ENCODE results near the gene CFAP54.

The CFAP54 gene

DNA sequence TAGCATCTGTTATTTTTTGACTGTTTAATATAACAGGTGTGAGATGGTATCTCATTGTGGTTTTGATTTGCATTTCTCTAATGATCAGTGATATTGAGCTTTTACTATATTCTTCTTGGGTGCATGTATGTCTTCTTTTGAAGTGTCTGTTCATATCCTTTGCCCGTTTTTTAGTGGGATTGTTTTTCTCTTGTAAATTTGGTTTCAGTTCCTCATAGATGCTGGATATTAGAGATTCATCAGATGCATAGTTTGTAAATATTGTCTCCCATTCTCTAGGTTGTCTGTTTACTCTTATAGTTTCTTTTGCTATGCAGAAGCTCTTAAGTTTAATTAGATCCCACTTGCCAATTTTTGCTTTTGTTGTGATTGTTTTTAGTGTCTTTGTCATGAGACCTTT lies 368.8 kb downstream of the CFAP54 start:
- no peak for FAIRE-seq

DNA sequence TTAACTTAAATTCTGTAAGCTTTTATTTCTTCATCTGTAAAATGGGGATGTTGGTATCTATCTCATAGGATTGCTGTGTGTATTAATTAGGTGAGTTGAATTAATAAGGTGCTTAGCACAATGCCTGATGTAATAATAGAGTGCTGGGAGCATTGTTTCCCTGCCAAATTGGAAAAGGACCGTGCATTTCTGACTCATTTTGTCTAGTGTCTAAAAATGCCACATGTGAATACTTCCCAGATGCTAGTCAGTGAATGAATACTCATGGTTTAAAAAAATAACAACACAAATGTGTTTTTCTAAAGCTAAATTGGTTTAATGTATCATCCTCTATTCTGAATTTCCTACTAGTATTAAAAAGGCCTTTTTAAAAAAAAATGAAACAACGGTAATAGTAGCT lies 372.3 kb downstream of the CFAP54 start:
- no peak for FAIRE-seq

DNA sequence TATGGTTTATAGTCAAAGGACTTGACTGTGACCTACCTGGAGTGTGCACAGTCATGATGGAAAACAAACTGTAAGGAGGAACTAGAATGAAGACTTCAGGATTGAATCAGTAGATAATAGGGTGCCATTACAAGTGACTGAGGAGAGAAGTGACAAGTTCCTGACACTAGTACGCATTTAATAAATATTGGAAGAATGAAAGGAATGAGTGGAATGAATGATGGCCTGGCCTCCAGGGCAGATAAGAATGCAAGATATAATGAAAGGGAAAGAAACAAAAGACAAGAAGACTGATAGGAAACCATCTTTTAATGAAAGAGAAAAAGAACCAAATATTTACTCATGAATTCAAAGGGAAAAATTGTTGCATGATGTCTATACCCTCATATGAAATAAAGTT lies 372.9 kb downstream of the CFAP54 start:
- FAIRE-seq, result no peak

GRCh38 chr12:96864335-96864734 lies 375.0 kb downstream of the CFAP54 start:
- no peak for FAIRE-seq

GRCh38 chr12:96866801-96867590 lies 377.6 kb downstream of the CFAP54 start:
- no peak for FAIRE-seq

- no peak for FAIRE-seq
Measured at GRCh38 chr12:96870946-96871345, 381.6 kb downstream of the CFAP54 start.

GRCh38 chr12:96872961-96873360 lies 383.6 kb downstream of the CFAP54 start:
- FAIRE-seq, result no peak

DNA sequence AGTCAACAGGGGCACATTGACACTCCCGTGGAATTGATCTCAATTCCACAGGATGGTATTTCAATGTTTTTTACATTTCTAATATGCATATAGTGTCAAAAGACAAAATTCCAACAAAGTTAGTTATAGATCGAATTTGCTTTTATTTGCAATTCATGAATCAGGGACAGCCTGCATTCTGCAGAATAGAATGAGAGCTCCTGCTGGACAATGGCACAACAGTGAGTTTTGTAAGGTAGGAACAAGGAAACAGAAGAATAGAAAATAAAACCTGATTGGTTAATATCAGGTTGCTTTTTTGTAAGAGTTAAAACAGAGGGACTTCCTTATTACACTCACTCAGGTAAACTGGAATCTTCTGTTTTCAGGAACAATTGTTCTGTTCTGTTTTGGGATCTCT lies 384.8 kb downstream of the CFAP54 start:
- FAIRE-seq, result no peak

- FAIRE-seq, result no peak
Measured at GRCh38 chr12:96876966-96877365, 387.6 kb downstream of the CFAP54 start.

DNA sequence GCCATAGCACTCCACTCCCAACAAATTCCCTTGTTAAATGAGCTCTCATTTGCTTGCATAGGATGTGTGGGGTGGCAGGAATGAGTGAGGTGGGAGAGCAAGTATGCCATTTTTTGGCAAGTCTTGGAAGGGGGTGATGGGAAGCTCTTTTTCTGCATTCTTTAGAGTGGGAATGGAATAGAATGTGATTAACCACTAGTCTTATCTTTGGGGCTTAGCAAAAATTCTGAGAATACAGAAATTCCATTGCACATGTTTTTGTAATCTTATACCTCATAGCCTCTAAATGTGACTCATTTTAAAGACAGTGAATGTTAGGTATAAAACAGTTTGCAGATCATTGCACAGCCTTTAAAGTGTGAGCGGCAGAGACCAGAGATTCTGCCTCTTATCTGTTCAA lies 389.3 kb downstream of the CFAP54 start:
- FAIRE-seq, result no peak

DNA sequence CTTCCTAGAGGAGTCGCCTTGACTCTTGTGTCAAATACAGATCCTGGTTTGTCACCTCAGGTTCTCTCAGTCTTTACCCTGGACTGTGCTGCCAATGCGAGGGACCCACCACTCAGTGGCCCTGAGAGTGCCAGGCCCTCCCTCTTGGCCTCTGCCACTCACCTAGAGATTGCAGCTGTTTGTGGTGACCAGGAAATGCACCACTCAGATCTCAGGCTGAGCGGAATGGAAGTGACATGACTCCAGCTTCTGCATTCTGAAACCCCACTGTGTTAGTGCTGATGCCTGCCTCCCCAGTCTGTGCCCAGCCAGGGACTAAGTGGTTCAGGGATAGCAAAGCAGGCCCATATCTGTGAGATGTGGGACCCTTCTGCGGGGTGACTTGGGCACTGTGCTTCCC lies 389.9 kb downstream of the CFAP54 start:
- FAIRE-seq, result no peak

GRCh38 chr12:96880220-96880619 lies 390.8 kb downstream of the CFAP54 start:
- no peak for FAIRE-seq

GRCh38 chr12:96881608-96882007 lies 392.2 kb downstream of the CFAP54 start:
- no peak for FAIRE-seq

DNA sequence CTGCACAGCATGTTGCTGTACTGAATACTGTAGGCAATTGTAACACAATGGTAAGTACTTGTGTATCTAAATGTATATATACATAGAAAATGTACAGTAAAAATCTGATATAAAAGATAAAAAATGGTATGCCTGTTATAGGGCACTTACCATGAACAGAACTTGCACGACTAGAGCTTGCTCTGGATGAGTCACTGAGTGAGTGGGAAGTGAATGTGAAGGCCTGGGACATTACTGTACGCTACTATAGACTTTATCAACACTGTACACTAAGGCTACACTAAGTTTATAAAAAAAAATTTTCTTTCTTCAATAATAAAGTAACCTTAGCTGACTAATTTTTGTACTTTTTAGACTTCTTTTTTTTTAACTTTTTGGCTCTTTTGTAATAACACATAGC lies 393.5 kb downstream of the CFAP54 start:
- FAIRE-seq, result no peak

DNA sequence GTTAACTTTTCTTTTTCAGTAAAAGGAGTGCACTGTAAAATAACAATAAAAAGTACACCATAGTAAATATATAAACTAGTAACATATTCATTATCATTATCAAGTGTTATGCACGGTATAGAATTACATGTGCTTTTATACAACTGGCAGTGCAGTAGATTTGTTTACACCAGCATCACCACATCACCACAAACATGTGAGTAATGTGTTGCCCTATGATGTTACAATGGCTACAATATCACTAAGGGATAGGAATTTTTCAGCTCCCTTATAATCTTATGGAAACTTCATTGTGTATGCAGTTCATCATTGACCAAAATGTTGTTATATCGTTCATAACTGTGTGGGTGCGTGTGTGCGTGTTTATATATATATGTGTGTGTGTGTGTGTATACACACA lies 394.2 kb downstream of the CFAP54 start:
- no peak for FAIRE-seq

GRCh38 chr12:96886998-96887677 lies 397.8 kb downstream of the CFAP54 start:
- FAIRE-seq, result no peak

DNA sequence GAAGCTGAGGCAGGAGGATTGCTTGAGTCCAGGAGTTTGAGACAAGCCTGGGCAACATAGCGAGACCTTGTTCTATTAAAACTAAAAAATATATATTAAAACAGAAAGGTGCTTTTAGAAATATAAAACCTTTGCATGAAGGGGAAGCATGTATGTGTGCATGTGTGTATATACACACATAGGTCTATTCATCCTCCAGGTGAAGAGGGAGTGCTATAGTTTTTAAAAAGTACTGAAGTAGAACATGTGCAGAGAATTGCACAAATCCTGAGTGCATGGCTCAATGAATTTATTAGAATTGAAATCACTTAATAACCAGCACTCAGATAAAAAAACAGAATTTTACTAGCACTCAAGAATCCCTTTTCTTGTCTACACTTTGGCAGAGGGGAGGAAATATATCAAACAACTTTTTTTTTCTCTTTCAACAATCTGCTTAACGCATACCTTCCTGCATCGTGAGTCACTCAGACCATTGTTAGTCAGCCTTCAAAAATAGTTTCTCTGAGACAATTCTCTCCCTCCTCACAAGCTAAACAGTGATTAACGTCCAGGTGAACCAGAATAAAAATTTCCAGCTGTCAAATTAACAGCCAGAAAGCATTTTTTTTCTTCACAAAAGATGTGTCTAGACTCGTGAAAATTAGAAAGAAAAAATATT lies 400.0 kb downstream of the CFAP54 start:
- FAIRE-seq, result no peak

- FAIRE-seq, result no peak
Measured at GRCh38 chr12:96890331-96890730, 401.0 kb downstream of the CFAP54 start.

DNA sequence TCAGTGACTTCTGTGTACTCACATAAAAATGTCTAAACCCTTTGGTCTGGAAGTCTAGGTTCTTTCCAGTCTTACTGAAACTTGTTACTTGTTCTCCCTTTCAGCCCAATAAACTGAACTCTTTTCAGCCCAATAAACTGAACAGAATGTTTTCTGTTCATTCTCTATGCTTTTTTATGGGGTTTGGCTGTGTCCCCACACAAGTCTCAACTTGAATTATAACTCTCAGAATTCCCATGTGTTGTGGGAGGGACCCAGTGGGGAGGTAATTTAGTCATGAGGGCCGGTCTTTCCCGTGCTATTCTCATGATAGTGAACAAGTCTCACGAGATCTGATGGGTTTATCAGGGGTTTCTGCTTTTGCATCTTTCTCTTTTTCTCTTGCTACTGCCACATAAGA lies 402.7 kb downstream of the CFAP54 start:
- FAIRE-seq, result no peak

GRCh38 chr12:96897421-96897820 lies 408.0 kb downstream of the CFAP54 start:
- no peak for FAIRE-seq

DNA sequence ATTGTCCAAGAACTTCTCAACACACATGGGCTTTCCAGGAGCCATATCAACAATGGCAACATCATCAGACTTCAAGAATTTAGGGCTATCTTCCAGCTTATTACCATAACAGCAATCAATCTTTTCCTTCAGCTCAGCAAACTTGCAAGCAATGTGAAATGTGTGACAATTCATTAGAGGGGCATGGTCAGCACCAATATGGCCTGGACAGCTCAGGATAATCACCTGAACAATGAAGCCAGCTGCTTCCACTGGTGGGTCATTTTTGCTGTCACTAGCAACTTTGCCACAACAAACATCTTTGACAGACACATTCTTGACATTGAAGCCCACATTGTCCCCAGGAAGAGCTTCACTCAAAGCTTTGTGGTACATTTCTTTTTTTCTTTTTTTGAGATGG lies 411.8 kb downstream of the CFAP54 start:
- no peak for FAIRE-seq

DNA sequence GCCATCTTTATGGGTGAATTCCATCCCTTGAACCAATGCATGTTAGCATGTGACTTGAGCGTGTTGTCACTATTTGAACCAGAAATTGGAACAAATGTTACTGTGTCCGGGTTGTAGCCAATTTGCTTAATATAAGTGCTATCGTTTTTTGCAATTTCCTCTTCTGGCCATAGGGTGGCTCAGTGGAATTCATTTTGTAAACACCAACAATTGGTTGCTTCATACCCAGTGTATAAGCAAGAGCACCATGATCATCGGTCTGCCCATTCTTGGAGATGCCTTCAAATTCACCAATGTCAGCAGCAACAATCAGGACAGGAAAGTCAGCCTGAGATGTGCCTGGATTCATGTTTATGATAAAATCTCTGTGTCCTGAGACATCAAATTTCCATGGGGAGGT lies 412.7 kb downstream of the CFAP54 start:
- no peak for FAIRE-seq

DNA sequence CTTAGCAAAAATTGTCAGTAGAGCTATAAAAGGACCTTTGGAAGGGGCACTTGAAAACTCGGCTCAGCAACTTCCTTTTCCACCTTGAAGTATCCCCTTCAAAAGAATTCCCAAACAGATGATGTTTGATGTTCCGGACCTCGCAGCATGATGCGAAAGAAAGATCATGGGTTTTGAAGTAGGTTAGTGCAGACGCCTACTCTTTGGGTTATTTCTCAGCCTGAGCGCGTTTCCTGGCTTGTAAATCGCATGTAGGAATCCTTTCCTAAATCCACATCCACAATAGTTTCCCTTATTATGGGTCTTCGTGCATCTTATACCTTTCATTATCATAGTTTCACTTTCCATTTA lies 417.1 kb downstream of the CFAP54 start:
- FAIRE-seq, result no peak
